Activated T-cell treated with anti-CD3 and anti-CD28 coated beads, Interleukin-2, amount 50 U/mL, for 1 hour (primary cell): Measurements from ENCODE around the gene CRKL.

ENCODE experiments used
- DNase-seq: peaks from one replicate; pipeline ENCODE4 v3.0.0-alpha.2; 2020

The CRKL gene

DNA sequence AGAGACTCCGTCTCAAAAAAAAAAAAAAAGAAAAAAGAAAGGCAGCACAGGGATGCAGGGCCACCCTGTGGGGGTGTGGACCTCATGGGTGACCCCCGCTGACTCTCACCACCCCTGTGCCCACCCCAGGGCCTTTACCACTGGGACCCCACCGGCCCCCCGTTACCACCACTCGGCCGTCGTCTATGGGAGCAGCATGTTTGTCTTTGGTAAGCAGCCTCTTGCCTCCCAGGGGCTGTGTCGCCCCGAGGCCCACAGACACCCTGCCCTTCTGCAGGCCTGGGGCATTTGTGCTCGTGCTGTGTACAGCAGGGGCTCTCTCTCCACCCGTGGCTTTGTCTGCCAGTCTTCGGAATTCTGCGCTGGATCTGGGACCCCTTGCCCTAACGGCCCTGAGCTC is 70.2 kb downstream of the CRKL start:
- no peak for DNase-seq

DNA sequence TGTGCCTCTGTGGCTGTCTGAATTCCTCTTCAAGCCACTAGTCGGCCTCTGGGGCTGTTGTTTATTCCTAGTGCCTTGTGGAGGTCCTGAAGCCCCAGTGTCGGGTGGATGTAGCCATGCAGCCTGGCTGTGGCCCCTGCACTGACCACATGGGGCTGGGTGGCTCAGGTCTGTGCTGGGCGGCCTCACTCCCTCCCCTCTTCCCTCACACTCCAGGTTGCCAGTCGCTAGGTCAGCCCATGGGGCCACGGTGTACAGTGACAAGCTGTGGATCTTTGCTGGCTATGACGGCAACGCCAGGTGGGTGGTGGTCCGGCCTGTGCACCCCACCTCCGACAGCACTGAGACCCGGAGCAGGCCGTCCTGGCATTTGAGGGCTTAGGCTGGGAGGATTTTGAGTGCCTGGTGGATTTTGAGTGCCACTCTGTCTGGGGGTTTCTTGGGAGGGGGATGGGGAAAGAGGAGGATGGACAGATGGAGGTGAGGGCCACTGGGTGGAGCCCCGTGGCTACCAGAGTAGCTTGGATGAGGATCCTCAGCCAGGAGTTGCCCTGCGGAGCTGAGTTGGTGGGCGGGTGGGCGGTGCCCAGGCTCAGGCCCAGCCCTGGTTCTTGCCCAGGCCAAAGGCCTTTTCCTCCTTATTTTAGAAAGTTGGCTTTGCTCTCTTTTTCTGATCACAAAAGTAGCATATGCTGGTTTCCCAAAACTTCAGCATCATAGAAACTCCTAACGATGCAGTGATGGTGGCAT is 71.5 kb downstream of the CRKL start:
- no peak for DNase-seq

GRCh38 chr22:20989323-20990138 is 72.3 kb downstream of the CRKL start:
- no peak for DNase-seq

DNA sequence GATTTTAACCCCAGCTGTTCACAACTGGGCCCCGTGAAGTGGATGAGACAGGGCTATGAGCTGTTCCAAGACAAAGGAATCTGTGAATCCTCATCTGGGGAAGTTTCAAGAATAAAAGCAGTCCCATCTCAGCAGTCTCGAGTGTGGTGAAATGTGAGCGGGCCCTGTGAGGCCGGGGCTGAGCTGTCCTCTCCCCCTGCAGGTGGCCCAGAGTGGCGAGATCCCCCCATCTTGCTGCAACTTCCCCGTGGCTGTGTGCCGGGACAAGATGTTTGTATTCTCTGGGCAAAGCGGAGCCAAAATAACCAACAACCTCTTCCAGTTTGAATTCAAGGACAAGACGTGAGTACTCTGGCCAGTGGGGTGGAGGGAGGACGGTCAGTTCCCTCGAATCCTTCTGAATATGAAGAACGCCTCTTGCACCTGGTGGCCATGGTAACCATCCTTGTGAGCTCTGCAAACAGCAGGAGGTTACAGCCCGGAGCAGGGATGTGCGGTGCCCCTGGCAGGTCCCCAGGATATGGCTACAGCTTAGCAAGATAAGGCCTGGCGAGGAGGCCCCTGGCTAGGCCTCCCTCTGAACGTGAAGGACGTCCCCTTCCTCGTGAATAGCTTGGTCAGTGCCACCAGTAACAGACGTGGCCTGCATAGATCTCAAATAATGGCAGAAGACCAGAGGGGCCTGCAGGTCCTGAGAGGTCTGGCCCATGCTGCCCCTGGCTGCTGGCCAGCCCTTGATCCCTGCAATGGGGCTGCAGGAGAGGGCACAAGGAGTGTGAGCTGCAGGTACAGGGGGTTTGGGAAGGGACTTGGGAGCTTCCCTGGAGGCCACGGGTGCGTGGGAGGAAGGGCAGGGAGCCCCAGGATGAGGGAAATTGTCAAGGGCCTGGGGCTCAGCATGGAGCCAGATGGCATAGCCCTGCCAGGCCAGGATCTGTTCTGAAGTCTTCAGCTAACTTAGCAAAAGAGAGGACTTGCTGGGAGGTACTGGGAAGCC is 73.3 kb downstream of the CRKL start:
- no peak for DNase-seq

DNA sequence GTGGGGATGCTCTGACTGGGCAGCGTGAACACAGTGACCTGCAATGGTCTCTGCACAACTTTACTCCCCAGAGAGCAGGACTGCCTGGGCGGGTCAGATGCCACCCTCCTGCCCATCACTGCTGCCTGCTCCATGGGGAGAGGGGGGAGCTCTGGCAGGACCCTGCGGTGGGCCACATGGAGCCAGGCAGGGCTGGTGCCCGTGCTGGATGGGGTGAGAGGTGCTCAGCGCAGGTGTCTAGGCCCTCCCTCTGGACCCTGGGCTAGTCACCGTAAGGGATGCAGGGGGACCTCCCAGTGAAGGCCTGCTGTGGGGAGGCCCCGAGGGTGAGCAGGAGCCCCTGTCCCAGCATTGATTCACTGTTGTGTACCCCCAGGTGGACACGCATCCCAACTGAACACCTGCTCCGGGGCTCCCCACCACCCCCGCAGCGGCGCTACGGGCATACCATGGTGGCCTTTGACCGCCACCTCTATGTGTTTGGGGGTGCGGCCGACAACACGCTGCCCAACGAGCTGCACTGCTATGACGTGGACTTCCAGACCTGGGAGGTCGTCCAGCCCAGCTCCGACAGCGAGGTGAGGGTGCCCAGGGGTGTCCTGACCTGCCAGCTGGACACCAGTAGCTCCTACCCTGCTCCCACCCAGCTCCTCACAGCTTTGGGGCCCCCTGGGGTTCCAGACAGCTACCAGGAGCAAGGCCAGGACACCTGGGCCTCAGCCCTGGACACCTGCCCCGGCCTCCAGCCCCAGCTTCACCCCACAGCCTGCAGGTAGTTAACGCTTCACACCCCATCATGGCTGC is 74.2 kb downstream of the CRKL start:
- no peak for DNase-seq

DNA sequence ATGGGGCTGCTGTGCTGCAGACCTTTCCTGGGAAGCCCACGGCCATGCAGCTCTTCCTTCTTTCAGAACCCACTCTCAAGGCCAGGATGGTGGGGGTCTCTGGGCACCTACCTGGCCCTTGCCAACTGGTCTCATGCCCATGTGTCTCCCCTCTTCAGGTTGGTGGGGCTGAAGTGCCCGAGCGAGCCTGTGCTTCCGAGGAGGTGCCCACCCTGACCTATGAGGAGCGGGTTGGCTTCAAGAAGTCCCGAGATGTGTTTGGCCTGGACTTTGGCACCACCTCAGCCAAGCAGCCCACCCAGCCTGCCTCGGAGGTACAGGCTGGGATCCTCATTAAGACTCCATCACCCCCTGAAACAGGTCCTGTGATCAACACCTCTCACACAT is 74.8 kb downstream of the CRKL start:
- no peak for DNase-seq

DNA sequence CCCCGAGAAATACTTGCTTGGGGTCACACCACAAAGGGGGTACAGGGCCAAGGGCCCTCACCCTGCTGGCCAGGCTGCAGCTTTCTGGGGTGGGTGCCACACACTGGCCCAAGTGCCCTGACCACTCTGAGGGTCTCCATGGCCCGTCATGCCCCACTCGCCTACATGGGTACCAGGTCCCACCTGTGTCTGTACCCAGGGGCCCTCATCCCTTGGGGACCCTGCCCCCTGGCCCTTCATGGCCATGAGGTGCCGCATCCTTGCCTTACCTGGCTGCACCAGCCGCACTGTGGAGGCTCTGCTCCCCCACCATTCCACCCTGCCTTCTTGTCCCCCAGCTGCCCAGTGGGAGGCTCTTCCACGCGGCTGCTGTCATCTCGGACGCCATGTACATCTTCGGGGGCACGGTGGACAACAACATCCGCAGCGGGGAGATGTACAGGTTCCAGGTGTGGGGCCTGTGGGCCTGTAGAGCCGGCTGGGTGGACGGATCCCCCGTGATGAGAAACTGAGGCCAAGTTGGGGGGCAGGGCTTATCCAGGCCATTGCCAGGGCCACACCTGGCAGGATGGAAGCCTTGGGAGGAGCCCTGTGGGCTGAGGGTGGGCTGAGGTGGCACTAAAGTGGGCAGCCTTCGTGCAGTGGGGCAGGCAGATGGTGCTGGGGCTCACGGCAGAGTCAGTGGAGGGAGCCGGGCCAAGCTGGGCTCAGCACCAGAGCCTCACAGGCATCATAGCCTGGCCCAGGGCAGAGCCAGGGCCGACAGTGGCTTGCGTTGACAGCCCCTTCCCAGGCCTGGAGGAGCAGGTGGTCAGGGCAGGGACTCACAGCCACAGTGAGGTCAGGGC is 75.5 kb downstream of the CRKL start:
- no peak for DNase-seq

- no peak for DNase-seq
Measured at GRCh38 chr22:20993304-20994127, 76.3 kb downstream of the CRKL start.

DNA sequence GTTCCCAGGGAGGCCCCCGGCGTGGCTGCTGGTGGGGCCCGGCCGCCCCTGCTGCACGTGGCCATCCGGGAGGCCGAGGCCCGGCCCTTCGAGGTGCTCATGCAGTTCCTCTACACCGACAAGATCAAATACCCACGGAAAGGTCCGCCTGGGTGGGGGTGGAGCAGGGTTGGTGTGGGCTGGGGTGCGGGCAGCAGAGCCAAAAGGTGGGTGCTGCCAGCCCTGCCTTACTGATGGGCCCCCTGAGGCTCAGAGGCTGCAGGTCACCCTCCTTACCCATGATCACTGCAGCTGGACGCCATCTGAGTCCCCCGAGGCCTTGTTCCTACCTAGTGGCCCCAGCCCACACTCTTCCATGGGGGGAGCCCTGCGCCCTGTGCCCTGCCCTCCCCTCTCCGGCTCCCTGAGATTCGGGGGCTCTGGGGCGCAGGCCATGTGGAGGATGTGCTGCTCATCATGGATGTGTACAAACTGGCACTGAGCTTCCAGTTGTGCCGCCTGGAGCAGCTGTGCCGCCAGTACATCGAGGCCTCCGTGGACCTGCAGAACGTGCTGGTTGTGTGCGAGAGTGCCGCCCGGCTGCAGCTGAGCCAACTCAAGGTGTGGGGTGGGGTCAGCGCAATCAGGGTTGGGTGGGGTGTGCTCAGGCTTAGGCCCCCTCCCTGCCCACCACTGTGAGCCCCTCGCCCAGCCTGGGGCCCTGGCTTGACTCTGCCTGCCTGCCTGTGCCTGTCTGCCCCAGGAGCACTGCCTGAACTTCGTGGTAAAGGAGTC is 77.1 kb downstream of the CRKL start:
- no peak for DNase-seq

- DNase-seq = no peak
Measured at GRCh38 chr22:20994902-20995241, 77.7 kb downstream of the CRKL start.

DNA sequence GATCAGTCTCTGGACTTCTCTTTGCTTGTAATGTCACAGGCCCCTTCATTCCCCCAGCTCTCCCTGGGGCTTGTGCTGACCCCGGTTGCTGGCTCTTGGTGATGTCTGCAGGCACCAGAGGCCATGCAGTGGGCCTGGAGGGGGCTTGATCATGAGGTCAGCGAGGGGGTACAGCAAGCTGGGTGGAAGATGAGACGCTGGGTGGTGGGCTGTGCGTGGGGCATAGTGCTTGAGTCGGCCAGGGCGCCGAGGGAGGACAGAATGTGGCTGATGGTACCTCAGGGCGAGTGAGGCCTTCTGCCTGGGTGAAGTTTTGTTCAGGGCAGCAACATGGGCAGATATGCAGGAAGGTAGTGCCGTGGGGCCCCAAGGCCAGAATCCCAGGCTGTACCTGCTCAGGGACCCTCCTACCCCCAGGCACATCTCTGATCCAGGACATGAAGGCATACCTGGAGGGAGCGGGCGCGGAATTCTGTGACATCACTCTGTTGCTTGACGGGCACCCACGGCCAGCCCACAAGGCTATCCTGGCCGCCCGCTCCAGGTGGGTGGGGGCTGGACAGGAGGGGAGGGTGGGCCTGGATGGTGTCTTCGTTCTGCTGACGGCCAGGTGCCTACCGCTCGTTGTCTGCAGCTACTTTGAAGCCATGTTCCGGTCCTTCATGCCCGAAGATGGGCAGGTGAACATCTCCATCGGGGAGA is 78.3 kb downstream of the CRKL start:
- DNase-seq = no peak

DNA sequence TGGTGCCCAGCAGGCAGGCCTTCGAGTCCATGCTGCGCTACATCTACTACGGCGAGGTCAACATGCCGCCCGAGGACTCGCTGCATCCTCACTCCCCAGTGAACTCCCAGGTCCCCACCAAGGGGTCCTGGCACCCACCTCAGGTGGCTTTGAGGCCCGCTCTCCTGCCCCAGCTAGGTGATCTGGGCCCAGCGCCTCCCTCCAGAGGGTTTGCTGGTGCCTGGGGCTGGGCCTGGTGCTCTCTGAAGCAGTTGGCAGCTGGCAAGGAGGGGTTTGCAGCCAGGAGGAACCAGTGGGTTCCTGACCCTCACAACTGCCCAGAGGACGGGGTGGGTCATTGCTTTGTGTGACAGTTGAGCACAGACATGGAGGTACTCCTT is 78.8 kb downstream of the CRKL start:
- no peak for DNase-seq

DNA sequence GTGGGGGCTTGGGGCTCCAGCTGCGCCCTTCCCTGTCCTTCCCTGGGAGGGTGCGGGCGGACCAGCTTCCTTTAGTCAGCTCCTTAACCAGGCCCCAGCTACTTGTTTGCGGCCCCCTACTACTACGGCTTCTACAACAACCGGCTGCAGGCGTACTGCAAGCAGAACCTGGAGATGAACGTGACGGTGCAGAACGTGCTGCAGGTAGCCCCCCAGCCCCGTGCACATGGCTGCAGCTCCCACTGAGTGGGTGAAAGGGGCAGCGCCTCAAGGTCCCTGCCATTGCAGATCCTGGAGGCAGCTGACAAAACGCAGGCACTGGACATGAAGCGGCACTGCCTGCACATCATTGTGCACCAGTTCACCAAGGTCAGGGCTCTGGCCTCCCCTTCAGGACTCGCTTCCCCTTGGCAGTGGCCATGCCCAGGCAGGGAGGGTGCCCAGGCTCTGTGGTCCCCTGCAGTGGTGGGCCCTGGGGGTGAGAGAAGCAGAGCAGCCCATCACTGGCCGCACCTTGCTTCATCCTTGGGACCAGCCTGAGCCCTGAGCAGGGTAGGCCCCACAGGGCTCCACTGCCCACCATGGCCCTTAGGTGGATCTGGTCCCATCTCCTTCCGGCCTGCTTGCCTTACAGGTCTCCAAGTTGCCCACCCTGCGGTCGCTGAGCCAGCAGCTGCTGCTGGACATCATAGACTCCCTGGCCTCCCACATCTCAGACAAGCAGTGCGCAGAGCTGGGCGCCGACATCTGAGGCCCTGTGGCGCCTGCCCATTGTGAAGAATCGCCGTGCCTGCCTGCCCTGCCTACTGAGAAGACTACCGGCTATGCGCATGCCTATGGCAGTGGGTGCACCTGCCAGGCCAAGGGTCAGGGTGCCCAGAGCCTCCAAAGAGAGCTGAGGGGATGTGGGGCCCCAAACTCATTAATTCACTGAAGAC is 79.7 kb downstream of the CRKL start:
- no peak for DNase-seq

DNA sequence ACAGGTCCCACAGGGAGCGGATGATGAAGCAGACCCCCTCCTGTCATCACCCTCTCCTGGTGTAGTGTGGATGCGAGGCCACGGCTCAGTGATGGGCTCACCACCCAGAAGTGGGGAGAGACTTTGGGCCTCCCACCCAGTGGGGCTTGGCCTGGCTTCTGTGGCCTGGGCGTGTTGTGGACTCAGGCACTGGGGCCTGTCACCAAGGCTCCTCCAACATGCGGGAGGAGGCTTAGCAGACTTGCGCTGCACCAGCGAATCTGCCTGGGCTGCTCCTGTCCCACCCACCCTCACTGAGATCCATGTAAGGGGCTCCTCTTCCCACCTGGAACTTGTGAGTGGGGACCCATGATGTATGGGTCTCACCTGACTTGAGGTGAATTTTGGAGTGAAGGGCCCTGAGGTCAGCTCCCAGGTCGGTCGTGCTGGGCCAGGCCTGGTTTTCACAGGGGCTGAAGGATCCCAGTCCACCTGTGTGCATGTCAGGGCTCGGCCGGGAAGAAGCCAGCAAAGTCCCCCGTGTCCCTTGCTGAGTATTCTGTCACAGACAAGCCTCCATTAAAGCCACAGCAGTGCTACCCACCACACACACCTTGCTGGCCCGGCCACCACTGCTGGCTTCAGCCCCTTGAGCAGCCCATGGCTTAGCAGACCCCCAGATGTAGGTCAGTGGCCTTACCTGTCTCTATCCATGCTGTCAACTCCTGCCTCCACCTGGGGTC is 80.5 kb downstream of the CRKL start:
- no peak for DNase-seq

DNA sequence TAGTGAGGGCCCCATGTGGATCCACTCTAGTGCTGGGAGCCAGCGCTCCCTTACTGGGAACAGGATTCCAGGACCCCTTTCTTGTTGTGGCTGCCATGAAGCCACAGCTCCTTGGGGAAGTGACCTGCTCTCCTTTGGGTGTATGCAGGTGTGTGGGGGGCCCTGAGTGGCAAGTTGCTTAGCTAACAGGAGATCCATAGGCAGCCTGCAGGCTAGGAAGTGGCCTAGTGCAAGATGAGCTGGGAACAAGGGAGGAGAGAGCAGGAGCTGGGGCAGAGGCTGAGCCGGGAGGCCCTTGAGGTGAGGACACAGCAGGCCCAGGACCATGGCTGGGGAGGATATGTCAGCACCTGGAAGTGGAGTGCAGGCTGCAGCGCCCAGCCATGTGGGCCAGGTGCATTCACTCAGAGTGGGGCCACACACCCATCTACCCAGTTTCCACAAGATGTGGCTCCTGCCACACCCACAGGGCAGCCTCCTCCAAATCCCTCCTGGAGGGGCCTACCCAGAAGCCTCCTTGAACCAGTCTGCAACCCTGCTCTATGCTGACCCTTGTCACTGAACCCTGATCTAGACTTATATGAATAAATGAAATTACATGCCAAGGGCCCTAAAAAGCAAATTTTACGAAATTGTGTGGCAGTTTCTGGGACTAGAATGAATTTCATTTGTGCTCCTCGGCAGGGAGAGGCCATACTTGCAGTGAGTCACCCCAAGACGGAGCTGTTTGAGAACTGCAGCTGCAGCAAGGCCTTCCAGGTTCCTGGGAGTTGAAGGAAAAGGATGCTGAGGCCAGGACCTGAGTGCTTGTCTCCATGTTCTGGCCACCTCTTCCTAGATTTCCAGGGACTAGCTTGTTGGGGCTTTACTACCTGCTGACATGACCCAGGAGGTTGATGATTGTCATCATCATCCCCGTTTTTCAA is 81.5 kb downstream of the CRKL start:
- no peak for DNase-seq
